ENCODE results near the gene BBLN.

The BBLN gene

GRCh38 chr9:128144239-128145181, 15.6 kb upstream of the BBLN start:
- H3K4me3 ChIP-seq (ENCODE audit: low read depth, low read length): no peak overlapping the region
- no peak for TF ChIP-seq CTCF (IDR thresholded peaks at IDR 0.05; ENCODE audit: low read depth, low read length)

- TF ChIP-seq CTCF (IDR thresholded peaks at IDR 0.05; ENCODE audit: low read depth, low read length): no peak
- no peak overlapping the region for H3K4me3 ChIP-seq (ENCODE audit: low read depth, low read length)
Measured at GRCh38 chr9:128145536-128145935, 14.5 kb upstream of the BBLN start.

GRCh38 chr9:128145951-128146351, 14.1 kb upstream of the BBLN start:
- TF ChIP-seq CTCF (IDR thresholded peaks at IDR 0.05; ENCODE audit: low read depth, low read length): no peak
- no peak overlapping the region for H3K4me3 ChIP-seq (ENCODE audit: low read depth, low read length)

GRCh38 chr9:128146591-128147120, 13.4 kb upstream of the BBLN start:
- H3K4me3 ChIP-seq (ENCODE audit: low read depth, low read length): no peak overlapping the region
- TF ChIP-seq CTCF (IDR thresholded peaks at IDR 0.05; ENCODE audit: low read depth, low read length): no peak

- no peak overlapping the region for H3K4me3 ChIP-seq (ENCODE audit: low read depth, low read length)
- TF ChIP-seq CTCF (IDR thresholded peaks at IDR 0.05; ENCODE audit: low read depth, low read length): no peak
Measured at GRCh38 chr9:128148509-128149000, 11.5 kb upstream of the BBLN start.

GRCh38 chr9:128149001-128149701, 10.9 kb upstream of the BBLN start, which contains the start of gene LCN2:
Gene LCN2, plus strand, starts transcription at chr9:128149453. Its CDS starts 73 bp downstream, at chr9:128149526.
- H3K4me3 ChIP-seq (ENCODE audit: low read depth, low read length): no peak within 1 kb of the TSS
- TF ChIP-seq CTCF (IDR thresholded peaks at IDR 0.05; ENCODE audit: low read depth, low read length): no peak

Data from WI38 (cell line).